ENCODE results near the gene NPFFR1.

Gene NPFFR1

GRCh38 chr10:70283445-70284399 is at the start of gene NPFFR1:
NPFFR1 (minus strand) TSS chr10:70284004; CDS start chr10:70283676, 328 bp downstream.
- no peak for DNase-seq

- no peak for DNase-seq
These were observed 49.5 kb upstream of the NPFFR1 start for GRCh38 chr10:70333268-70333667.

- DNase-seq: peak; percentile 96
These were observed 47.9 kb upstream of the NPFFR1 start for GRCh38 chr10:70331486-70332268.

- no peak for DNase-seq
These were observed 47.3 kb upstream of the NPFFR1 start for GRCh38 chr10:70331160-70331485.

- no peak for DNase-seq
These were observed 46.9 kb upstream of the NPFFR1 start for GRCh38 chr10:70330671-70331070.

GRCh38 chr10:70328967-70329366 is 45.2 kb upstream of the NPFFR1 start:
- no peak for DNase-seq

- DNase-seq: no peak
These were observed 44.2 kb upstream of the NPFFR1 start for GRCh38 chr10:70328018-70328417.

GRCh38 chr10:70324951-70325781 is 41.4 kb upstream of the NPFFR1 start:
- DNase-seq: no peak

GRCh38 chr10:70324339-70324861 is 40.6 kb upstream of the NPFFR1 start:
- DNase-seq: no peak

GRCh38 chr10:70323697-70324338 is 40.0 kb upstream of the NPFFR1 start:
- no peak for DNase-seq

GRCh38 chr10:70323138-70323696 is 39.4 kb upstream of the NPFFR1 start:
- no peak for DNase-seq

- DNase-seq: no peak
These were observed 38.4 kb upstream of the NPFFR1 start for GRCh38 chr10:70321897-70322890.

GRCh38 chr10:70321233-70321632 is 37.4 kb upstream of the NPFFR1 start:
- DNase-seq: no peak

GRCh38 chr10:70320751-70321150 is 36.9 kb upstream of the NPFFR1 start:
- no peak for DNase-seq

- DNase-seq: no peak
These were observed 36.0 kb upstream of the NPFFR1 start for GRCh38 chr10:70319824-70320223.

- DNase-seq: no peak
These were observed 35.4 kb upstream of the NPFFR1 start for GRCh38 chr10:70319183-70319582.

- DNase-seq: no peak
These were observed 34.1 kb upstream of the NPFFR1 start for GRCh38 chr10:70317943-70318318.

- no peak for DNase-seq
These were observed 33.6 kb upstream of the NPFFR1 start for GRCh38 chr10:70317272-70317942.

GRCh38 chr10:70315815-70316214 is 32.0 kb upstream of the NPFFR1 start:
- no peak for DNase-seq

- DNase-seq: no peak
These were observed 31.5 kb upstream of the NPFFR1 start for GRCh38 chr10:70315276-70315675.

Measured in RPMI8226 (cell line).